ENCODE data around the gene CDH4. TPM values are rescaled to one million over a fixed set of nuclear protein-coding genes. Genes with fewer than 3 reads are reported as not detected.

The CDH4 gene
- total and polyA plus RNA-seq, 2 donors (not counting 3 experiments of a cell fraction or from before 2014, with no cell fraction given): 0.17 to 0.51 TPM

DNA sequence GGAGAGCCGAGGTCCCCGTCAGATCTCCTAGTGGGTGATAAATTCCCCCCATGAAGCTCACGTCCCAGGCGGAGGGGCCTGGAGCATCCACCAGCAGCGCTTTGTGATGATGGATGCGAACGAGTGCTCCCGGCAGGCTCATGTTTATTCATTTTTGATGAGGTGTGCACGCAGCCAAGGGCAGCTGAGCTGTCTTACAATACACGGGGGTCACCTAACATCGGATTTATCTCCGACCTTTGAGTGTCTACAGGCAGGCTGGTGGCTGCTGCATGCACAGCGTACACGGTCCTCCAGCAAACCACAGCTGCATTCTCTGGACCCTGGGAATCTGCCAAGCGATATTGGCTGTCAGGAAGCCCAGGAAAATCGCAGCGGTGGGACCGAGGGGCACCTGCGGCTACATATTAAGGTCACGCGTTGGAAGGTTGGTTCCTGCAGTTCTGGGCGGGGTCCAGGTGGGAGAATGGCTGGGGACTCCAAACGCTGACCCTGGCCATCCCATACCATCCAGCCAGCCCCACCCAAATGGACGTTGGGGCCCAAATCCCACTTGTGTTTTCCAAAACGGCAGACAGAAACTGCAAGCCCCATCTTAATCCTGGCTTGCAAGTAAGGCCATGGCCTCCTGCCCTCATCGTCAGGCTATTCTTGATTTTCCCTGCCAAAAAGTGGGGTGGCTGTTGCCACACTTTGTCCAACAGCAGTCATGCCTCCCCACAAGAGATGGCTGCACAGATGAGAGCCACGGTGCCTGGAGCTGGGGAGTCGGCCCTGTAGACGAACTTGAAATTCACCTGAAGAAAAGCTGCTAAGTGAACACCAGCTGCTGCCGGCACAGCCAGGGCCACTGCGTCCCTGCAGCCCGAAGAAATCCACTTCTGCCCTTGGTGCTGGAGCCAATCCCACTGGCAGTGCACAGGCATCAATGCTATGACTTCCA, 413.7 kb downstream of the CDH4 start:
- H3K4me2 ChIP-seq (ENCODE audit: insufficient read depth, low read length): no peak overlapping the region
- H4K20me1 ChIP-seq (replicated peaks; ENCODE audit: control insufficient read depth, extremely low read depth, insufficient read depth, low read length): no peaks in the 10 kb centered on the region
- no peak overlapping the region for H3K27ac ChIP-seq (ENCODE audit: insufficient read depth, low read depth, low read length)
- H3K4me3 ChIP-seq (replicated peaks in 1 of 3; ENCODE audit: insufficient read depth in 1 of 3, low read depth in 1 of 3, low read length in 3 of 3): no peak overlapping the region
- H3K36me3 ChIP-seq (ENCODE audit: control insufficient read depth in 2 of 2, extremely low read depth in 1 of 2, insufficient read depth in 2 of 2, low read length in 2 of 2): no peaks in the 10 kb centered on the region
- DNase-seq (ENCODE audit: low read depth, low spot score): no peak
- no peak for FAIRE-seq
- TF ChIP-seq MAX (IDR thresholded peaks at IDR 0.05; ENCODE audit: insufficient read depth, insufficient read length) (no peak), MYC (IDR thresholded peaks at IDR 0.05; ENCODE audit: low read depth, low read length) (no peak), FOS (IDR thresholded peaks at IDR 0.05; ENCODE audit: borderline replicate concordance, insufficient read depth, low read length) (no peak), POLR2AphosphoS5 (IDR thresholded peaks at IDR 0.05; ENCODE audit: insufficient read depth, low read depth, low read length) (no peak), GATA2 (IDR thresholded peaks at IDR 0.05; ENCODE audit: insufficient read depth, insufficient read length, low read depth, low read length) (no peak), POLR2A (IDR thresholded peaks at IDR 0.05; ENCODE audit: low read depth, low read length) (no peak), EZH2 (IDR thresholded peaks at IDR 0.05; ENCODE audit: borderline replicate concordance, low read depth, low read length, severe bottlenecking) (no peak), JUN (IDR thresholded peaks at IDR 0.05; ENCODE audit: borderline replicate concordance, insufficient read depth, insufficient read length, low read depth) (no peak)
- TF ChIP-seq, protein P1, sequence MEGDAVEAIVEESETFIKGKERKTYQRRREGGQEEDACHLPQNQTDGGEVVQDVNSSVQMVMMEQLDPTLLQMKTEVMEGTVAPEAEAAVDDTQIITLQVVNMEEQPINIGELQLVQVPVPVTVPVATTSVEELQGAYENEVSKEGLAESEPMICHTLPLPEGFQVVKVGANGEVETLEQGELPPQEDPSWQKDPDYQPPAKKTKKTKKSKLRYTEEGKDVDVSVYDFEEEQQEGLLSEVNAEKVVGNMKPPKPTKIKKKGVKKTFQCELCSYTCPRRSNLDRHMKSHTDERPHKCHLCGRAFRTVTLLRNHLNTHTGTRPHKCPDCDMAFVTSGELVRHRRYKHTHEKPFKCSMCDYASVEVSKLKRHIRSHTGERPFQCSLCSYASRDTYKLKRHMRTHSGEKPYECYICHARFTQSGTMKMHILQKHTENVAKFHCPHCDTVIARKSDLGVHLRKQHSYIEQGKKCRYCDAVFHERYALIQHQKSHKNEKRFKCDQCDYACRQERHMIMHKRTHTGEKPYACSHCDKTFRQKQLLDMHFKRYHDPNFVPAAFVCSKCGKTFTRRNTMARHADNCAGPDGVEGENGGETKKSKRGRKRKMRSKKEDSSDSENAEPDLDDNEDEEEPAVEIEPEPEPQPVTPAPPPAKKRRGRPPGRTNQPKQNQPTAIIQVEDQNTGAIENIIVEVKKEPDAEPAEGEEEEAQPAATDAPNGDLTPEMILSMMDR (IDR thresholded peaks at IDR 0.05; ENCODE audit: extremely low read depth in 1 of 2, insufficient read depth in 1 of 2, low read depth in 1 of 2, low read length in 2 of 2): no peak
- intact Hi-C loops (cut with micrococcal nuclease): no loop called here
- dilution Hi-C loops (cut with MboI; ENCODE audit: extremely low pct_ligation_motif_present, low sequenced_read_pairs): no loop called here
- peaks cover 6% of the 10 kb centered on the region for H3K9me3 ChIP-seq (replicated peaks; ENCODE audit: control insufficient read depth, insufficient read depth, low read length)
- no peaks in the 10 kb centered on the region for H3K9me1 ChIP-seq (replicated peaks; ENCODE audit: control insufficient read depth, extremely low read depth, insufficient read depth, low read length)
- H3K4me1 ChIP-seq (ENCODE audit: control insufficient read depth, extremely low read depth, insufficient read depth, low read length): no peaks in the 10 kb centered on the region
- no peaks in the 10 kb centered on the region for H3K27me3 ChIP-seq (ENCODE audit: control insufficient read depth in 2 of 2, insufficient read depth in 2 of 2, low read length in 2 of 2)
- no TSS peak for BruUV-seq (replicated peaks)
- POLR2A ChIA-PET: no interaction called here
- no peak overlapping the region for H3K9ac ChIP-seq (replicated peaks; ENCODE audit: extremely low read depth, insufficient read depth, low read length)
- no peak overlapping the region for H2AFZ ChIP-seq (ENCODE audit: low read depth, low read length)
- no peaks in the 10 kb centered on the region for H3K79me2 ChIP-seq (ENCODE audit: control insufficient read depth, insufficient read depth, low read length)
- CTCF ChIA-PET: no interaction called here

Measured in endothelial cell of umbilical vein (primary cell).